HG02840 (cell line): ENCODE data around the gene NKAIN4.
"Not testable (repeated sequence)": the region's sequence is repeated elsewhere in the genome, so short reads cannot be mapped to it uniquely, and the experiment has no call there.

Source experiments
- ATAC-seq: cut with Tn5 transposase; IDR thresholded peaks from one replicate; pipeline ENCODE4 v1.9.1; 2021; ENCODE audit warnings: mild to moderate bottlenecking, moderate library complexity, moderate number of reproducible peaks; ENCODE audit not compliant: unreplicated experiment, low FRiP score

NKAIN4 gene

DNA sequence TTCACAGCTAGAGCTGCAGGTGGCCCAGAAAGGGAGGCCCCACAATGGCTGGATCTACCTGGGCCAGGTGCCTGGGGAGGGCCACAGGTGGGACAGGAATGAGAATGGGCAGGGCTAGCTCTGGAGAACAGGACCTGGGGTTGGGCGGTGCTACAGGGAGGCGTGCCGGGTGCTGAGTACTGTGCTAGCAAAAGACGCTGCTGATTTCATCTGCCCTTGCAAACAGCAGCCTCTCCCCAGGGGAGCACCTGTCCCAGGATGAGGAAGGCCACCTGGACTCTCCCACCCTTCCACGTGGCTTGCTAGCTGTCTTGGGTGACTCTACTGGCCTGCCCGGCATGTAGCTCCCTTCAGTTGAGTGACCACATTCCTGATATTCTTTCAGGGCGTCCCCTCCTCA lies 31.7 kb downstream of the NKAIN4 start:
- ATAC-seq = no peak

DNA sequence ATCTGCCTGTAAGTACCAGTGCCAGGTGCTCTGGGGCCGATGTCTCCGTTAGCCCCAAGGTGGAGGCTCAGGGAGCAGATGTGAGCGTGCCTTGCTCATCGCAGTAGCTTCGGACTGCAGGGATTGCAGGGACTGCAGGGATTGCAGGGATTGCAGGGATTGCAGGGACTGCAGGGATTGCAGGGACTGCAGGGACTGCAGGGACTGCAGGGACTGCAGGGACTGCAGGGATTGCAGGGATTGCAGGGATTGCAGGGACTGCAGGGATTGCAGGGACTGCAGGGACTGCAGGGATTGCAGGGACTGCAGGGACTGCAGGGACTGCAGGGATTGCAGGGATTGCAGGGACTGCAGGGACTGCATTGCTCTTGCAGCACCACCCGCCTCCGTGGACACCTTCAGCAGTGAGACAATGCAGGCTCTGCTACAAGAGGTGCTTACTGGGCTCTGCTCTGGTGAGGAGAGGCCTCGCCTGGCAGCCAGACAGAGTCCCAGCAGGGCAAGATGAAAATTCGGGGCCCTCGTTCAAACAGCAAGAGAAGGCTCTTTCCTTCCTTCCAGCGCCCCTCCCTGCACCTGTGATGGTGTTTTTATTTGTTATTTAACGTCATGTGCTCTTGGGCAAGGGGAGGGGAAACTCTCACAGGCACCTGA lies 32.7 kb downstream of the NKAIN4 start:
- ATAC-seq = not testable (repeated sequence)

DNA sequence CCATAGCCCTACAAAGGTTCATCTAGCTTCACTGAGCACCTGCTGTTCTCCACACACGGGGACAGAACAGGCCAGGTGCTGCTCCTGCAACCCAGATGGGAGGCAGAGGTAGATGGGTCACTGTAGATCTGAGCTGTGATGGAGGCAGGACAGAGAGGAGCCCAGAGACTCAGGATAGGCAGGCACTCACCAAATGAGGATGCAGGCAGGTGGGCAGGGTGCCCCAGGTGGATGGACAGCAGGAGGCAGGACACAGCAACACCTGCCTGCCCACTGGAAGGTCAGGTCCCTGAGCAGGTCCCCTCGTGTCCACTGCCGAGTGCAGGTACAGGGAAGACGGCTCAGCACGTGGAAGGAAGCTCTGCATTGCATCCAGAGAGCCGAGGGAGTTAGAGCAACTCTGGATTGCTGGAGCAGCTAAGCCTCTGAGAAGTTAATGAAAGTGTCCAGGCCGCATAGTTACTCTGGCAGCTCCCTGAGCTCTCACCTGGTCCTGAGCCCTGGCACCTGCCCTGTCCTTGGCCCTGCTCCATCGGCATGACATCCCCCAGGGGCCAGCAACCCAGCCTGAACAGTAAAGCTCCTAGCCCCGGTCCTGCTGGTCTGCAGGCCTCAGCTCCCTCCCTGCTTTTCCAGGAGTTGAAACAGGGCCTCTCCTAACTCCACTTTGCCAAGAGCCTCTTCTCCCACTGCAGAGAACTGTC lies 33.4 kb downstream of the NKAIN4 start:
- no peak for ATAC-seq

DNA sequence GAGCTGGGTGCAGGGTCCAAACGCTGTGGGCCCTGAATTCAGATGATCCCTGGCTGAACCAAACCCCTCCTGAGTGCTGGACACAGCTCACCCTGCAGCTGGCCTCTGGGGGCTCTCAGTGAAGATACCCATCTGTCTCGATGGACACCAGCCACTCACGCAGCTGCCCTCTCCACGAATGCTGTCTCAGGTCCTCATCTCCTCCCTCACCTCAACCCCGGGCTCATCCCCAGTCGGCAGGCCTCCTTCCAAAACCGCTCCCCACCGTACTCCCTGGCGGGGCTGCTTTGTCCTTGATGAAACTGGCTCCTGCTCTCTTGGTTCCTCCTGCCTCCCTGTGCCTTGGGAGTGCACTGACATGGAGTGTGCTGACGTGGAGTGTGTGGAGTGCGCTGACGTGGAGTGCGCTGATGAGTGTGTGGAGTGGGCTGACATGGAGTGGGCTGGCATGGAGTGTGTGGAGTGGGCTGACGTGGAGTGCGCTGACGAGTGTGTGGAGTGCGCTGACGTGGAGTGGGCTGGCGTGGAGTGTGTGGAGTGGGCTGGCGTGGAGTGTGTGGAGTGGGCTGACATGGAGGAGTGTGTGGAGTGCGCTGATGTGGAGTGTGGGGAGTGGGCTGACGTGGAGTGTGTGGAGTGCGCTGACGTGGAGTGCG lies 34.3 kb downstream of the NKAIN4 start:
- ATAC-seq = no peak

DNA sequence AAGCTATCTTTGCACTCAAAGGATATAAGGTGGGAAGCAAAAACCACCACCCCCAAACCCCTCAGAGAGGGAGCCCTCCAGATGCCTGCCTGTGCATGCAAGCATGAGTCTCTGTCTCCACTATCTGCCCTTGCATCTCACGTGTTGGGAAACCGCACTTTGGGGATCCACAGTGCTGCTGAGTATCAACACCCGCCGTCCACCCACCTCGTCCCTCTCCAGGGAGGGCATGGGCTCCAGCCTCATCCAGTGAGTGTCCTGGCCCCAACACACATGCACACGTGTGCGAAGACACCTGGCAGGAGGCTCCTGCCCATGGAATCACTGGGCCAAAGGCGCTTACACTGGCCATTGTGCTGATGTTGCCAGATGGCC lies 34.8 kb downstream of the NKAIN4 start:
- ATAC-seq = no peak

DNA sequence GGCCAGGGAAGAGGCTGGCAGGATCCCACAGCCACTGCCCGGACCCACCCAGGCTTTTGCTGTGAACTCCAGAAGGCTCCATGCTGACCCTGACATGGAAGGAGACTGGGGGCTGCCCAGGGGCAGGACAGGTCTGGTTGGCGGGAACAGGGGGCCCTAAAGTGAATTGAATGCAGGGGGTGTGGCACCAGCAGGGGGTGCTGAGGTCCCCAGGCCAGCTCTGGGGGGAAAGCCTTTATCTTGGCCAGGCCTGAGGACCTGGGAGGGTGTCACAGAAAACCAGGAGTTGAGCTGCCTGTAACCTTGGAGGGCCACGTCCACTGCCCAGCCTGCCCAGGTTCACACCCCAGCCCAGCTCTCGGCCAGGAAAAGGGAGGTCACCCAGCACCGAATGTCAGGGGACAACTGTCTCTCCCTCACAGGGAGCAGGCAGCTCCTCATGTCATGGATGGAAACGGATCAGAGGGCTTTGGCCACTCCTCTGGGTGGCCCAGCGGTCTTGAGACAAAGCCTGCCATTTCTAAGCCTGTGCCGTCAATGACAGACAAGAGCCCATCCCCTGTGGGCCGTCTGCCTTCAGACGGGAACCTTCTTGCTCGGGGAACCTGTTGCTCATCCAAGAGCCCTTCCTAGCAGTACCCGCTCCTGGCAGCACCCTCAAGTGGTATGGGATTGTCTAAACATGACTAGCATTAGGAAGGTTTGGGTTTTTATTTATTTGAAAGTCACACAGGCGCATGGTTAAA lies 35.4 kb downstream of the NKAIN4 start:
- ATAC-seq = no peak

DNA sequence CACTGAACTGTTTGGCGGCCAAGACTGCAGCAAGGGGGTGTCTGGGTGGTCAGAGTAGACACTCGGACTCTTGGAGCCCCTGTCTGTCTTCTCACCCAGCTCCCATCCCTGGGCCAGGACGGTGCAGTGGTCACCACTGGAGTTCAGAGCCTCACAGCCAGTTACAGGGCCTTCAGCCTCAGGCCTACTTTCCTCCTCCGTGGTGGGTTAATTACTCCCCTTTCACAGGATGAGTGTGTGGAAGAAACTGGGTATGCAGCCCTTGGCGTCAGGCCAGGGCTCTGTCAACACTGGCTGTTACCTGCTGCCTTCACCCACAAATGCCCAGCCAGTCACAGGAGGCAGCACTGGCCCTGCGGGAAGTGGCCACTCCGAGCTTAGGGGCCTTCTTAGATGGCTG lies 36.6 kb downstream of the NKAIN4 start:
- no peak for ATAC-seq

DNA sequence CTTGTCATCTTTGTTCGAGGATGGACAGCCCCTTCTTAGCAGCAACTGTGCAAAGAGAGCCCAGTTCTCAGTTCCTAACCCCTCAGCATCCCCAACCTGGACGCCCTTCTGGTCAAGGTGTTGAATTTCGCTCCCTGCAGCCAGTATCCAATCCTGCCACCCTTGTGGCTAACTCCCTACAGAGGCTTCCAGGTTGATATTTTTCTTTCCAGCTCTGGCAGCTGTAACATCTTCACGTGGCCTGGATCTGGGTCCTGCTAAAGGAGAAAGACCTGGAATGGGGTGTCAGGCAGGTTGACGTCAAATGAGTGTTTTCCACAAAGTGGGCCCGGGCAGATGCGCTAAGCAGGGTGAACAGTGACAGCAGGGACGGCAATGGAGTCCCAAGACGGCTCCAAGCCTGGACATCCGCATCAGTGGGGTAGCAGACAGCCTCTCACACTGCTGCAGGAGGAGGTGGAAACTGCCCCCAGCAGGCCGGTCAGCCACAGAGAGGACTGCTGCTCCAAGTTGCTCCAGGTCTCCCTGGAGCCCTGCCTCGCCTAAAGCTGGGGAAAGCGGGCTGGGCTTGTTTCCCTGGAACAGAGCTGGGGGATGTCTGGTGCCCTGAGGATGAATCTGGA lies 37.3 kb downstream of the NKAIN4 start:
- ATAC-seq = no peak

DNA sequence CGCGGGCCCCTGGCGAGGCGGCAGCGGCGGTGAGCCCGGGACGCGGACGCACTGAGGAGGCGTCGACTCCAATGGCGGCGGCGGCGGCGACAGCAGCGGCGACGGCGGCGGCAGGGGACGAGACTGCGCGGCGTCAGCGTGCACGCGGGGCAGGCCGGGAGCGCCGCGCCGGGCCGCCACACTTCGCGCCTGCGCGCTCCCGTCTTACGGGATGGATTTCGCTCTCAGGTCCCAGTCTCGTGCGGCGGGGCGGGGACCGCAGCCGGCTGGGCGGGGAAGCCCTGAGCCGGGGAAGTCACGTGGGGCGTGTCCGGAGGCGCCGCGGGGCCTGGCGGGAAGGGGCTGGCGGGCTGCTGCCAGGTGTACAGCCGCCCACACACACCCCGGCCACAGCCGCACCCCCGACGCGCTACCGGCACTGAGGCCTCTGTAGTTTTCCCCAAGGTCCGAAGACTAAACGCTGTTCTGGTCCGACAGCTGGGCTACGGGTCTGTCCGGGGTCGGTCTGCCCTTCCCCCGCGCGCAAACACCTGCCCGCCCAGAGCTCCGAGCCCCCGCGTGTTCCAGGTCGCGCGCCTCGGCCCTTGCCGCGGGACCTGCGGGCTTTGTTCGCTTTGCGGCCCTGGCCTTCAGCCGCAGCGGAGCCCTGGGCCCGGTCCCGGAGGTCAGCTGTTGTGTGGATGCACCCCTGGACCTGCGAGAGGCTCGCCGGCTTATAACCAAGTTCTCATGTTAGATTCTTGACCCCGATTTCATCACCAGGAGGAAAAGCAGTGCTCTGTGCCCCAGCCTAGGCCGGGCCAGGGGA lies 38.0 kb downstream of the NKAIN4 start, which contains the start of gene YTHDF1:
YTHDF1 (minus strand) TSS at position 91 of the 808 bp plus-strand sequence. CDS start 239 bp downstream, outside the sequence.
- peak; percentile 86 for ATAC-seq

DNA sequence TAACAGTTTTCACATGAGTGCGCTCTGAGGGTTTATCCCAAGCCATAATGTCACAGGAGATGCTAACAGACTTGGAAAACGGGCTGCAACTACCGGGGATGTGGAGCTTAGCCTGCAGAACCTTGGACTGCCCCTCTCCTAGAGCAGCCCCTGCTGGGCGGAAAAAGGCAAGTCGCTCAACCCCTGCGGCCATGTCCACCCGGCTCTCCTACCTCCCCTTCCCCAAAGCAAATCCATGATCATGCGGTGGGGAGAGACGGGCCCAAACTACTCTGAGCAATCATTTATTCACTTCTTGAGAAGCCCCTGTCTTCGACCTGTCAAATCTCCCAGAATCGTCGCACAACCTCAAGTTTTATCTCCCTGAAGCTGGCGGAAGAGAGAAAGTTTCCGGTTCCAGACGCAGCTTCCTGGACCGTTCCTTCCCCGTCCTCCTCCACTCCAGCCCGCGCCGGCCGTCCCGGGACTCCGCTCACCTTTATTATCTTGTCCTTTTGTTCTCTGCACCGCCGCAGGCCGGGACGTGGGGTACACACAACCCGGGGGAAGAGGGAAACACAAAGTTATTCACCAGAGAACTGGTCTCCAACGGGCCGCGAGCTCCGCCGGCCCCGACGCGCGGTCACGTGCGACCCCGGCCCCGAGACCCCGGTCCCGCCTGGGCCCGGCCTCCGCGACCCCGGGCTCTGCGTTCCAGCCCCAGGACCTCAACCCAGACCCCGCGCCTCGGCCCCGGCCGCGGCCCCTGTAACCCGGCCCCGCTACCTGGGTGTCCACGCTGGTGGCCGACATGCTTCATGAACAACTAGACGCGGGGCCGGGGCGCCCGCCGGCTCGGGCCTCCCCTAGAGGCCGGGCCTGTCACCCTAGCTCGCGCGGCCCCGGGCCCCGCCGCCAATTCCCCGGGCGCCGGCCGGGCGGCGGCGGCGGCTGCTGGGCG lies 38.9 kb downstream of the NKAIN4 start:
- peak; percentile 27 for ATAC-seq

DNA sequence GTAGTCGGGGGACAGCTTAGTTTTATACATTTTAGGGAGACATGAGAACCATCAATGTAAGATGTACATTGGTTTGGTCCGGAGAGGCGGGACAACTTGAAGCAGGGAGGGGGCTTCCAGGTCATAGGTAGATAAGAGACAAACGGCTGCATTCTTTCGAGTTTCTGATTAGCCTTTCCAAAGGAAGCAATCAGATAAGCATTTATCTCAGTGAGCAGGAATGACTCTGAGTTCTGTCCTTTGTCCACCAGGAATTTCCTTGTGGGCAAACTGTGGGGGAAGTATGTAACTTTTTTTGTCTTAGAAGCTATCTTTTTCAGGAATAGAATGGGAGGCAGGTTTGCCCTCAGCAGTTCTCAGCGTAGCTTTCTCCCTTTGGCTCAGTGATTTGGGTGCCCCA lies 39.7 kb downstream of the NKAIN4 start:
- ATAC-seq = no peak

DNA sequence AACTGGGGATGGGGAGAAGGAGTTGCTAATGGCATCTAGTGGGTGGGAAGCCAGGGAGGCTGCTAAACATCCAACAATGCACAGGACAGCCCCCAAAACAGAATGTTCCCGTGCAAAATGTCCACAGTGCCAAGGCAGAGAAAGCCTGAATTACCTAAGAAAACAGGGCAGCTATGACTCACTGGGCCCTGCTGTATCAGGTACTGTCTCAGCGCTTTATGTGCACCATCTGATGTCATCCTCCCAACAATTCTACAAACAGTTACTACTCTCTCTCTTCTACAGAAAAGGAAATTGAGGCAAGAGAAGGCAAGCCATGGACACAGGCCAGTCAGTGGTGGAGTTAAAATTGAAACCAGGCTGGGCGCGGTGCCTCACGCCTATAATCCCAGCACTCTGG lies 41.5 kb downstream of the NKAIN4 start:
- ATAC-seq = no peak

DNA sequence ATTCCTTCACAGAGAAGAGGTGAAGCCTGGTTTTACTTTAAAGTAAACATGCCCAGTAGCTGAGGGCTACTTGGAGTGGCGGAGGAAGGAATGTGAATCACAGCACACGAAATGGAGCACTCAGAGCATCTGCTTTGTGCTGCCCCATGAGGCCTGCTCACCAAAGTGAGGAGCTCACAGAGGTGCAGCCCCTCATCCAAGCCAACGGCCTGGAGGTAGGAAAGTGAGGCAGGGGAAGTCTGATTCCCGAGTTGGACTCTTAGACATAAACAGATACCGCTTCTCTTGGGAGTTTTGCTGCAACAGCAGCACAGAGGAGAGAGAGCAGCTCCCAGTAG lies 41.9 kb downstream of the NKAIN4 start:
- no peak for ATAC-seq

DNA sequence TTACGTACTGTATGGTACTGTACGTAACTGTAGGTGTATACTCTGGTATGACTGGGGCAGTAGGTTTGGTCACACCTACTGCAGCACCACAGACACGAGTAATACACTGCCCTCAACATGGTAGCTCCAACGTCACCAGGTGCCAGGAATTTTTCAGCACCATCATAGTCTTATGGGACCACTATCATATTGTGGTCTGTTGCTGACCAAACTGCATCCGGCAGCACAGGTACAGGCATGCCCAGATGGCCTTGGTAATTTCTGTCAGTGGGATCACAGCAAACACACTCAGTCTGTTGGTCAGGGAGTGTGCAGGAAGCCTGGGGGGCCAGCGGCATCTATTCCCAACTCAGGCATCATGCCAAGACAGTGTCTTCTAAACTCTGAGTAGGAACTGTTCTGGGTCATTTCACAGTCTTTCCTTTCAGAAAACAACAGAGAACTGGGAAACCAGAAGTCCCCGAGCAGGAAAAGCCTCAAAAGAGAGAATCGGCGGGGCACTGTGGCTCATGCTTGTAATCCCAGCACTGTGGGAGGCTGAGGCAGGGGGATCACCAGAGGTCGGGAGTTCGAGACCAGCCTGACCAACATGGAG lies 44.2 kb downstream of the NKAIN4 start:
- ATAC-seq = no peak

DNA sequence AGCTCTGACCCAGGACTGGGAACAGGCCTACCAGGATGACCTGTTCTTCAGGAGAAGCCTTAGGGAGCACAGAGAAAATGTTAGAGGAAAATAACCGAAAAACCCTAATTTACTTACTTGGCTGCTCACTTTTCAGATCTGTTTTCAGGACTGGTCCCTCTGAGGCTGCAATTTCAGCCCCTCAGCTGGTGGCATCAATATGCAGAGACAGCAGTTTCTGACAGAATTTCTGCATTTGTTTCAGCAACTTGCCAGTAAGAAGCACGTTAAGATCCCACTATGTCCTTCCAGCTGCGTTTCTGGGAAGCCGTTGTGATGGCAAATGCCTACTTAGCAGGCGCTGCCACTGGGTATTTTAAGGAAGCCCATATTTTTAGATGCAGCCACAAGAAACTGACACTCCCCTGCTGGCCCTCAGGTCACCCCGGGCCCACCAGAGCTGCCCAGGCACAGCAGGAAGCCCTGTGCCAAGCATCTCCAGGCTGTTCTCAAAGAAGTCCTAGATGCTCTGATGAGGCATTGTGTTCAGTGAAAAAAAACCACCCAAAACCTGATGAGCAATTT lies 45.8 kb downstream of the NKAIN4 start:
- ATAC-seq = no peak

DNA sequence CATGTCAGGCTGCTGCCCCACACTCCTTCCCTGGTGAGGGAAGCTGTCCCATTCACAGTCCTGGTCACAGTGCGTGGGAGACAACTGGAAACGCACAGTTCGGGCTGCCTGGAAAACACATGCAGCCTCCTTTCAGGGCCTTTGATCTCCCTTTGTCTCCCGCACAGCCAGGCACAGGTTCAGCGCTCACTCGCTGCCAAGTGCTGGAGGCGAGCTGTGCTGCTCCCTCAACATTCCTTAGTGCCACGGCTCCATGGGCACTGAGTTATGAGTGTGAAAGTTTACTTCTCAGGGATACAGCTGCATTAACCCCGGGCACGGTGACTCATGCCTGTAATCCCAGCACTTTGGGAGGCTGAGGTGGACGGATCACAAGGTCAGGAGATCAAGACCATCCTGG lies 47.4 kb downstream of the NKAIN4 start:
- no peak for ATAC-seq

DNA sequence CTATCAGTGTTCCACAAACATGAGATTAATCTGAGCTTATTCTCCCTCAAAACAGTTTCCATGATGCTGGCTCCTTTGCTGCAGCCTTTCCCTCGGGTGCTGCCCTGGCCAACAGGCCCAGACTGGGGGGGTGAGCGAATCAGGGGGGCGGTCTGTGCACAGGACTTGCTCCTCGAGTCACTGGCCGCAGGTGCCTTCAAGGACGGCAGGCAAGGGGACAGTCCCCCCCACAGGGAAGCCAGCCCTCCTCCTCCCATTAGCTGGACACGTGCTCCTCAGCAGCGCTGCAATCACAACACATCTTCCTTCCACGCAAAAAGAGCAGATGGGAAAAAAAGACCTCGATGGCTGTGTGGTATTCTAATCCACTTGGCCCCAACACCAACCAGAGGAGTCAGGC lies 48.4 kb downstream of the NKAIN4 start:
- no peak for ATAC-seq

DNA sequence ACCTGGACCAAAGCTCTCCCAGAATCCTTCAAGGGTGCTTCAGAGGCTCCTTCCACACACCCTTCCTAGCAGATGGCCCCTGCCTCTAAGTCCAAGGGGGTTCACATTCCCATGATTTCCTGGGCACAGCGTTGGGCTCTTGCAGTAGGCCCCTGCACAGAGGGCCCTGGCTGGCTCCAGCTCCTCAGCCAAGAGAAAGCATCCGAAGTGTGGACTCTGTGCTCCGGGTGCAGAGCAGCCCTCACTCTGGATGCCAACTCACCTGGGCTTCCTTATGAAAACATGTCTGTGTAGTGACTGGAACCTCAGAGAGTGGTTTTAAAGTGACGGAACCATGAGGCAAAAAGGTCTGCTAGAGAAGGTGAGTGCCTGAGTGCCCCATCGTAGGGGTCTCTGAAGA lies 49.9 kb downstream of the NKAIN4 start:
- ATAC-seq = no peak
